ENCODE measurements around the gene TMEM151B. TPM values are rescaled to one million over a fixed set of nuclear protein-coding genes. Genes with fewer than 3 reads are reported as not detected.

TMEM151B gene
- total and polyA plus RNA-seq, 5 experiments from 2014 or later = not detected

DNA sequence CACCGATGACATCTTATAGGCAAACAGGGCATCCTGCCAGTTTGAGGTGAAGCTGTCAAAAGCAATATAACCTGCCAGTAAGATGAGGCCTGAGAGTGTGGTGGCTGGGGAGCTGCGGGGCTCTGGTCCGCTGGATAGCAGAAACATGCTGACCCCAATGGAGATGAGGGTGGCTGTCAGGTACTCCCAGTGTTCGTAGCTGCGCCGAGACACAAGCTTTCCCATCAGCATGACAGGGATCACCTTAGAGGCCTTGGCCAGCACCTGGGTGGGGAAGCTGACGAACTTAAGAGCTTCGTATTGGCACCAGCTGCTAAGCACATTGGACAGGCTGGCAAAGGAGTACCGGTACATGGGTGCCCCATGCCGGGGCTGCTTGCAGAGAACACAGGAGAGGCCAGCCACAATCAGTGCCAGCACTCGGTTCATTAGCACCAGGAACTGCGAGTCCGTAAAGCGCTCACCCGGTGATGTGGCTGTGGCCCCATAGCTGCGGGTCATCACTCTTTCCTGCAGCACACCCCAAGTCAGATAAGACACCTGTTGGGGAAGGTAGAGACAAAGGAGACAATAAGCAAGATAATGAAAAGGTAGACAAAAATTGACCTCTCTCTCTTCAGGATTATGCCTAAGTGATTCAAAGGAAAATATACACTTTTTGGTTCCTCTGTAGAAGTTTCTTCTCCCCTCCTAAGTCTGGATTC is 15.0 kb upstream of the TMEM151B start:
- peaks cover 8 to 61% (median 25%) of the 10 kb centered on the region in 3 donors for H3K36me3 Mint-ChIP-seq
- H3K27me3 Mint-ChIP-seq = no peaks in the 10 kb centered on the region
- H3K4me1 Mint-ChIP-seq = peaks cover 44 to 83% (median 70%) of the 10 kb centered on the region in 4 donors
- peak overlapping the region; percentile 78 to 97 (median 88) for H3K4me3 Mint-ChIP-seq
- DNase-seq (no peak), ATAC-seq (no peak)
- POLR2A ChIA-PET = interaction anchor here (0.5 to 5.9 kb wide), 3 partner anchors 9 to 39 kb away, joined by 4 to 156 read pairs (median 7); partner anchors contain the start of gene HSP90AB1
- H3K9me3 Mint-ChIP-seq = no peaks in the 10 kb centered on the region
- H3K27ac Mint-ChIP-seq = peak overlapping the region; percentile 71 to 94 (median 92)

DNA sequence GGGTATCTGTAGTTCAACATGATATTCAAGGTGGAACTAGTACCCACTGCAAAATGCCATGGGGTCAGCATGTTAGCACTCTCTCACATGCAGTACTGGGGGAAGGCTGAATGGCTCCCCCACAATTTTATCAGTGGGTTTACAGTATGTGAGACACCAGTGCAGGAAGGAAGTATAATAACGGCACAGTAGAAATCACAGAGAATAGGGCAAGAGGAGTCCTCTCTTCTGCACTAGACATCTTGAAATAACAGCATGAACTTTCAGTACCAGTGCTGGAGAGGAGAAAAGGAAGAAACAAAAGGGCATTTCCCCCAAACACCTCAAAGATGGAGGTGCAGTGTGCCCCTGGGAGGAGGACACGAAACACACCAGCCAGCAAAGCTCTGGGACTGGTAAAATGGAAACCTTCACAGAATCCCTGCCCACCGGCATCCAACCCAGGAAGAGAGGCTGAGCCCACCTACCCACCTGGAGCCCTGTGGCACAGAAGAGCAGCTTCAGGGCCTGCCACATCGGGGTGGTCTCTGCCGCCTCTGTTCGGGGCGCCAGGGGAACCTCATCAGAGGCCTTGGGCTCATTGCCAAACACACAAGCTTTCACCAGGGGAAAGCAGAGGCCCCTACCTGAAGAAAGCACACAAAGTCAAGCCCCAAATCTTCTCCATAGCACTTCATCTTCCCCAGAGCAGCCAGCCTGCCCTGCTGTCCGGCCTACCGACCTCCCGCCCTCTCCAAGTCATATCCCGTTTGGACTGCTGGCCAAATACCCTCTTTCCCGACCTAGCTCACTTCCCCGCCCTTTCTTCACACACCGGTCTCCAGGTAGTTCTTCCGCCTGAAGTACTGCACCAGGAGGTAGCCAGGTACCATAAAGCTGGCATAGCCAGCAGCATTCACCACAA is 14.1 kb upstream of the TMEM151B start:
- H3K36me3 Mint-ChIP-seq = peaks cover 8 to 53% (median 22%) of the 10 kb centered on the region in 3 donors
- no peaks in the 10 kb centered on the region for H3K9me3 Mint-ChIP-seq
- POLR2A ChIA-PET = interaction anchor here (0.5 to 5.9 kb wide), 14 partner anchors 8 to 215 kb away, joined by 3 to 156 read pairs (median 4); partner anchors contain the start of genes AARS2, CDC5L, HSP90AB1 and TMEM151B
- ATAC-seq (peak; percentile 20 to 33), DNase-seq (peak in 5 of 10 donors; percentile 50 to 70 (median 59))
- H3K27me3 Mint-ChIP-seq = no peaks in the 10 kb centered on the region
- H3K4me3 Mint-ChIP-seq = peak overlapping the region; percentile 78 to 97 (median 88)
- H3K4me1 Mint-ChIP-seq = peaks cover 41 to 85% (median 64%) of the 10 kb centered on the region in 4 donors
- peak overlapping the region; percentile 78 to 94 (median 92) for H3K27ac Mint-ChIP-seq

DNA sequence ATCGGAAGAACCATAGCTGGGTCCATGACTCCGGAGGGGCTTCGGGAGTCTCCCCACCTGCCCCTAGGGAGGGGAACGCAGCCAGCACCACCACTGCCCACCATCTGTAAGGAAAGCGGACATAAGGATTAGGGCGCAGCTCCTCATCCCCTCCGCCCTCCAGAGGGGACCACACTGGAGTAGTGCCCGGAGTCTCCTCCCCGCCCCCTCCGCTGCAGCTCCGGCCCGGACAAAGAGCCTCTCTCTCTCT is 13.6 kb upstream of the TMEM151B start:
- ATAC-seq (peak in 1 of 2 donors; percentile 12), DNase-seq (no peak)
- Mint-ChIP-seq H3K4me3 (peak overlapping the region; percentile 78 to 97 (median 88)), H3K36me3 (peaks cover 5 to 47% (median 17%) of the 10 kb centered on the region in 3 donors), H3K9me3 (no peaks in the 10 kb centered on the region), H3K4me1 (peaks cover 38 to 84% (median 63%) of the 10 kb centered on the region in 4 donors), H3K27ac (peak overlapping the region; percentile 78 to 94 (median 91)), H3K27me3 (no peaks in the 10 kb centered on the region)
- POLR2A ChIA-PET = interaction anchor here (0.7 to 5.9 kb wide), 12 partner anchors 10 to 215 kb away, joined by 3 to 156 read pairs (median 4); partner anchors contain the start of genes AARS2, CDC5L, HSP90AB1 and TMEM151B

DNA sequence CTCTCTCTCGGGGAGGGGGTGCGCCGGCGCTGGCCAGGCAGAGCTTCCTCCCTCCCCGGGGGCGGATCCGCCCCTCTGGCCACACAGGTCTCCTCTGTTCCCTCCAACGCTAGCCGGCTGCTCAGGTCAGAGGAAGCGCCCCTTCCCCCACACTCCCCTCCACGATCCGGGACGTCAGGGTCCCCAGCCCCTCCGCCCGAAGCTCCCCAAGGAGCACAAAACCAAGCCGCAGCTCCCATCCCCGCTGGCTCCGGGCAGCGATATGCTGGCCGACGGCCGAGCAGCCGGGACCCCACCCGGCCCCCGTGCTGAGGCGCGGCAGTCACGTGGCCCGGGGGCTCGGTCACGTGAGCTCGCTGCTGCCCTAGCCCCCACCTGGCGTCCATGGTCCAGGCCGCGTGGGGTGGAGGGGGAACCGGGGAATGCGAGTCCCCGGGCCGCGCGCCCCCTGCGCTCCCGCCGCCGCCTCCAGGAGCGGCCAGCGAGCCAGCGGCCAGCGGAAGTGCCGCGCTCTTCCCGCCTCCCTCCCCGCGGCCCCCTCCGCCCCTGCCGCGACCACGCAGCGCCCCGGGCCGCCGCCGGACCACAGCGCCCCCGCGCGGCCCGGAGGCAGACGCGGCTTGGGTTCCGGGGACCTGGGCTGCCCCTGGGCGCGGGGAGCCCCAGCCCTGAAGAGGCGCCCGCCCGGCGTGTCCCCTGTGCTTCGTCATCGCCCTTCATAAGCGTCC is 13.1 kb upstream of the TMEM151B start, which contains the start of gene SLC35B2:
SLC35B2 (minus strand) TSS at position 504 of the 728 bp plus-strand sequence; CDS start at position 386, 118 bp downstream.
- peaks cover 35 to 83% (median 61%) of the 10 kb centered on the region in 4 donors for H3K4me1 Mint-ChIP-seq
- no peaks in the 10 kb centered on the region for H3K9me3 Mint-ChIP-seq
- H3K27me3 Mint-ChIP-seq = no peaks in the 10 kb centered on the region
- peaks cover 0 to 42% (median 12%) of the 10 kb centered on the region in 3 donors for H3K36me3 Mint-ChIP-seq
- POLR2A ChIA-PET = interaction anchor here (0.7 to 5.9 kb wide), 12 partner anchors 9 to 214 kb away, joined by 3 to 156 read pairs (median 4); partner anchors contain the start of genes AARS2, CDC5L, HSP90AB1 and TMEM151B
- ATAC-seq (peak; percentile 72 to 84), DNase-seq (peak; percentile 40 to 79 (median 70))
- peak within 1 kb of the TSS; percentile 91 to 97 (median 94) for H3K27ac Mint-ChIP-seq
- H3K4me3 Mint-ChIP-seq = peak within 1 kb of the TSS; percentile 78 to 97 (median 90)

DNA sequence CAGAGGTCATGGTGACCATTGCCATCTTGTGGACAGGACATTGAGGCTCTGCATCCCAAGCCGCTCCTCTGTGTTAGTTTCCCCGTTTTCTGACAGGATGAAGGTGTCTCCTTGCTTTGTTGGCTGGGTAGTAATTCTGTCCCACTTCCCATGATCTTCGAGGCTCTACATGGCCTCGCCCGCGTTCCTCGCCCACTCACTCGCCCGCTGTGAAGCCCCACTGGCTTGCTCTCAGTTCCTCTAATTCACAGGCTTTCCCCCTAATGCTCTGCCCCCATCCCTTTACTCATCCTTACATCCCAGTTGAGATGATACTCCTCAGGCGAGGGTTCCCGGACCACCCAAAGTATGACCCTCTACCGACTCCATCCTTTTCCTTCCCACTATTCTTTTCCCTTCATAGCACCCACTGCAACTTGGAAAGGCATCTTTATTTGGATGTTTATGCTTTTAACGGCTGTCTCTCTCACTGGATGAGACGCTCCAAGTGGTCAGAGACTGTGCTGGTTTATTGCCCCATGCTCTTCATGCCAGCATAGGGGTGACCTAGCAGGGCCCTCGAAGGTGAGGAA is 12.4 kb upstream of the TMEM151B start:
- DNase-seq (no peak), ATAC-seq (peak; percentile 0 to 7)
- no peaks in the 10 kb centered on the region for H3K27me3 Mint-ChIP-seq
- no peaks in the 10 kb centered on the region for H3K9me3 Mint-ChIP-seq
- POLR2A ChIA-PET = interaction anchor here (1.3 to 5.9 kb wide), 3 partner anchors 11 to 34 kb away, joined by 4 to 156 read pairs (median 5); partner anchors contain the start of gene HSP90AB1
- peaks cover 0 to 36% (median 8%) of the 10 kb centered on the region in 3 donors for H3K36me3 Mint-ChIP-seq
- peak overlapping the region; percentile 80 to 97 (median 94) for H3K27ac Mint-ChIP-seq
- H3K4me1 Mint-ChIP-seq = peaks cover 34 to 85% (median 64%) of the 10 kb centered on the region in 4 donors
- peak overlapping the region; percentile 78 to 92 (median 87) for H3K4me3 Mint-ChIP-seq

DNA sequence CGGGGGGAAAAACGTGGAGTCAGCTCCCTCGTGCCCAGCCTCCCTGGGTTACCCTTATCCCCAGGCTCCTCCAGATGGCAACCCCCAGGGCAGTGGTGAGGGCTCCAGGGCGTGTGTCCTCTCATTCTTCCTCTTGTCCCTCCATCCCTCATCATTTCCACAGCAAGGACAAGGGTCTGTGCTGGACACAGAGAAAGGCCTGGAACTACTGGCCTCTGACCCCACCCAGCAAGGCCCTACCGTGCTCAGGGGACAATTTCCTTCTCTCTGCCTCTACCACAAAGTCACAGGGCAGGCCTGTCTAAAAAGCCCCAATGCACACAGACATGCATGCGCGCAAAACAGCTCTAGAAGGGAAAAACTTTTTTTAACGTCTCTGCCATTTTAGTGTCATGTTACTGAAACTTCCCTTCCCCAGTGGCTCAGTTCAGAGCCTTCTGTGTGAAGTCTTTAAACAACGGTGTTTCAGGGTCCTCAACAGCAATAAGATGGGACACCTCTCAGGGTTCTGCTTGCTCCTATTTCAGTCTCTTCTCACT is 11.9 kb upstream of the TMEM151B start:
- no peaks in the 10 kb centered on the region for H3K9me3 Mint-ChIP-seq

DNA sequence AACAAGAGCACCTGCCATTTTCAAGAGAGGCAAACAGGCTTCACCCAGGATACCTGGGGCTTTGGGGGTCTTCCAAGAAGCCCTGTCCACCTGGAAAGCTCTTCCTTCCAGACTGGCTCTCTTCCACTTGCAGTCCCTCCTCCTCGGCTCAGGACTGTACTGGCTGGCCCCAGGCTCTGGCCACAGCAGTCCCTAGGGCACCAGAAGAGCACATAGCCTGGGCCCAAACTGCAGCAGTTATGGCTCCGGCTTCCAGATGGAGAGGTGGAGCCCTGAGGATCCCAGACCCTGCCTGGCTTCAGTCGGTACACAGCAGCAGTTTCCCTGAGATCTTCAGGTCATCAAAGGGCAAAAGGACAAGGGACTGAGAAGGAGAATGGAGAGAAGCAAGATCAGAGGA is 11.3 kb upstream of the TMEM151B start:
- Mint-ChIP-seq H3K36me3 (peaks cover 0 to 25% (median 4%) of the 10 kb centered on the region in 3 donors), H3K4me1 (peaks cover 34 to 85% (median 65%) of the 10 kb centered on the region in 4 donors), H3K27ac (peak overlapping the region in 8 of 10 donors; percentile 11 to 96 (median 94)), H3K9me3 (no peaks in the 10 kb centered on the region), H3K27me3 (no peaks in the 10 kb centered on the region), H3K4me3 (peak overlapping the region; percentile 78 to 92 (median 87))
- ATAC-seq (no peak), DNase-seq (peak in 1 of 10 donors; percentile 15)
- POLR2A ChIA-PET = interaction anchor here (5.9 kb wide), 1 partner anchor 12 kb away, joined by 156 read pairs; the partner anchor contains the start of gene HSP90AB1

More for the DNA sequence above, 11.9 kb upstream of the TMEM151B start:
- peaks cover 33 to 85% (median 64%) of the 10 kb centered on the region in 4 donors for H3K4me1 Mint-ChIP-seq
- DNase-seq (peak in 1 of 10 donors; percentile 55), ATAC-seq (no peak)
- H3K27me3 Mint-ChIP-seq = no peaks in the 10 kb centered on the region
- peaks cover 0 to 30% (median 4%) of the 10 kb centered on the region in 3 donors for H3K36me3 Mint-ChIP-seq
- POLR2A ChIA-PET = interaction anchor here (5.9 kb wide), 1 partner anchor 12 kb away, joined by 156 read pairs; the partner anchor contains the start of gene HSP90AB1
- peak overlapping the region; percentile 81 to 96 (median 92) for H3K27ac Mint-ChIP-seq
- peak overlapping the region; percentile 78 to 92 (median 87) for H3K4me3 Mint-ChIP-seq

DNA sequence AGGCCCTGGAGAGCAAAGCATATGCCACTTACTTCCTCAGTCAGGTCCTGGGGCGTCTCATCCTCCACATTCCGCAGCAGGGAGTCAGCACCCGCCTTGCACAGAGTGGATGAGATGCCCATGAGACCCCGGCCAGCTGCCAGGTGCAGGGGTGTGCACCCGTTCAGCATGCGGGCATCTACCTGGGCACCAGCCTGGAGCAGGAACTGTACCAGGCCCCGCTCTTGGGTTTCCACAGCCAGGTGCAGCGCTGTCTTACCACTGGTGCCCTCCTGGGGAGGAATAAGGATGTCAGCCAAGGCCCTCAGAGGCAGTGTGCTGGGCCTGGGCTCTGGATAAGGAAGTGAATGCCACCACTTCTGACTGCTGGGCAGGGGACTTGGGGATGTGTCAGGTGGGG is 10.2 kb upstream of the TMEM151B start:
- Mint-ChIP-seq H3K9me3 (no peaks in the 10 kb centered on the region), H3K27me3 (no peaks in the 10 kb centered on the region), H3K4me3 (peak overlapping the region in 1 of 10 donors; percentile 11), H3K36me3 (peaks cover 0 to 15% (median 2%) of the 10 kb centered on the region in 3 donors), H3K27ac (peak overlapping the region in 2 of 10 donors; percentile 13 to 27), H3K4me1 (peaks cover 38 to 86% (median 66%) of the 10 kb centered on the region in 4 donors)
- peak in 1 of 10 donors; percentile 52 for DNase-seq
- POLR2A ChIA-PET = interaction anchor here (0.6 kb wide), 1 partner anchor 12 kb away, joined by 3 read pairs; no protein-coding TSS in a partner anchor
- no peak for ATAC-seq

DNA sequence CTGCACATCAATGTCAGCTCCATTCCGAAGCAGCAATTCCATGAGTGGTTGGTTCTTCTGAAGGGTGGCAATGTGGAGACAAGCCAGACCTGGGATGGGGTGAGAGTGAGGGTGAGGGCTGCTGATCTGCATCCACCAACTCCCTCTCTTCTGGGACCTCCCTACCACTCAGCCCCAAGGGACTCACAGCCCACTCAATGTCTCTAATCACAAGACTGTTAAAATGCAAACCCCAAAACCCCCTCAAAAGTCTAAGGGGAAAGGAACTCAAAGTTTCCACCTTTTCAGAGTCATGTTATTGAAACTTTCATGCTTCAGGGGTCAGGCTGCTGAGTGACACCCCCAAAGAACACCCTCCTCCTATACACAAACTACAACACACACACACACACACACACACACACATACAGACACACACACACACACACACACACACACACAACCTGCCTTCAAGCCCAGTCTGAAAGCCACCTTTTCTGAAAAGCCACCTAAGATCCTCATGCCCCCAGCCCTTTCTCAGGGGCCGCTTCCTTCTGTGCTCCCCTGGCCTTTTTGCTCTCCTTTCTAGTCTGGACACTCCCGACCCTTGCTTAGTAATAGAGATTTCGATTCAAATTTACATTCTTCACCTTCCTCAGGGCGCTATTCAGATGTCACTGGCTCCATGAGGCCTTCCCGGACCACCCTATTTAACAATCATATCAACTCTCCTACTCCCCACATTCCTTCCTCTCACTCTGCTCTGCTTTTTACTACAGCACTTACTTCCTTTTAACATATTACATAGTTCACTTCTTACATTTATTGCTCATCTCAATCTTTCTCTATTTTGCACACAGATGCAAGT is 9.6 kb upstream of the TMEM151B start:
- POLR2A ChIA-PET = interaction anchor here (0.6 to 4.5 kb wide), 2 partner anchors 13 to 14 kb away, joined by 3 to 54 read pairs; partner anchors contain the start of gene HSP90AB1
- Mint-ChIP-seq H3K27me3 (no peaks in the 10 kb centered on the region), H3K4me3 (peak overlapping the region in 5 of 10 donors; percentile 16 to 34 (median 30)), H3K27ac (peak overlapping the region in 6 of 10 donors; percentile 3 to 80 (median 6)), H3K9me3 (no peaks in the 10 kb centered on the region), H3K4me1 (peaks cover 34 to 80% (median 63%) of the 10 kb centered on the region in 4 donors), H3K36me3 (peaks cover 0 to 8% (median 0%) of the 10 kb centered on the region in 3 donors)
- DNase-seq (peak in 1 of 10 donors; percentile 49), ATAC-seq (no peak)

DNA sequence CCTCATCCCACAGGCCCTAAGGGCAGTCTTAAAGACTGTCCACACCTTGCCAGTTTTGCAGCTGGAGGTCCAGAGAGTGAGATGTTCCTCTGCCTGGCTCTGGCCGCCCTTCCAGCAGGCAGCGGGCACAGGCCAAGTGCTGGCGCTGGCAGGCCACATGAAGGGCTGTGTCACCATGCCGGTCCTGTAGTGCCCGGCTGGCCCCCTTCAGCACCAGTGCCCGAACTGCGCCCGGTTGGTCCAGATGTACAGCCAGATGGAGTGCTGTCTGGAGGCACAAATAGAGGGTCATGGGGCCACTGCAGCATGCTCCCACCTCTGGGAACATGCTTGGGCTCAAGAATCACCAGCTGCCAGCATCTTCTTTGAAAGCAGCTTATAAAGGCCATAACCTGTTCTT is 8.7 kb upstream of the TMEM151B start:
- H3K4me3 Mint-ChIP-seq = peak overlapping the region in 1 of 10 donors; percentile 30
- peaks cover 28 to 78% (median 62%) of the 10 kb centered on the region in 4 donors for H3K4me1 Mint-ChIP-seq

More for the DNA sequence above, 8.7 kb upstream of the TMEM151B start:
- H3K9me3 Mint-ChIP-seq = no peaks in the 10 kb centered on the region
- ATAC-seq (no peak), DNase-seq (no peak)
- POLR2A ChIA-PET = interaction anchor here (1.8 to 4.5 kb wide), 2 partner anchors 15 to 38 kb away, joined by 6 to 54 read pairs; partner anchors contain the start of genes HSP90AB1 and SLC29A1
- peak overlapping the region in 2 of 10 donors; percentile 95 to 96 for H3K27ac Mint-ChIP-seq
- peaks cover 0 to 6% (median 0%) of the 10 kb centered on the region in 3 donors for H3K36me3 Mint-ChIP-seq
- no peaks in the 10 kb centered on the region for H3K27me3 Mint-ChIP-seq

Data from naive thymus-derived CD8-positive, alpha-beta T cell (primary cell).